Skeletal muscle cell (primary cell): ENCODE measurements around the gene MEGF10.

Experiments
- DNase-seq: peaks from one replicate; pipeline ENCODE4 v3.0.0-alpha.2; 2010; ENCODE audit warnings: low read depth
- H3K4me3 ChIP-seq: 2 replicates; pipeline ENCODE4 v1.5.1; 2011; ENCODE audit warnings: low read depth, mild to moderate bottlenecking, control low read depth, low read length, moderate library complexity

The MEGF10 gene

DNA sequence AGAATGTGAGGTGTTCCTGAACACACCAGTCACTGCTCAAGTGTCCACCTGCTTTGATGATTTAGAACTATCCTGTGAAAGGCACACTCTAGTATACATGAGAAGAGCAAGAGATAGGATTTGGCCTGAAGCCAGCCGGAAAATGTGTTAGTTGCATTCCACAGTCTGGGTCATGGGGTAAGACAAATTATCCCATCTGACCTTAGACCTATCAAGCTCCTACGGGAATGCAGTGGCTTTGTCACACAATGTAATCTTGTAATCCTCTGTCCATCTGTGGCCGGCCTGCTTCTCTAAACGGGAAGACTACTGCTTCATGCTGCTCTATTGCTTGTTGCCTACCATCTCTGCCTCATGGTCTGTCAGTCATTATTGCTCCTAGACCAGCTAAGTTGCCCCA is 134.4 kb downstream of the MEGF10 start:
- H3K4me3 ChIP-seq = no peak overlapping the region
- DNase-seq = no peak

DNA sequence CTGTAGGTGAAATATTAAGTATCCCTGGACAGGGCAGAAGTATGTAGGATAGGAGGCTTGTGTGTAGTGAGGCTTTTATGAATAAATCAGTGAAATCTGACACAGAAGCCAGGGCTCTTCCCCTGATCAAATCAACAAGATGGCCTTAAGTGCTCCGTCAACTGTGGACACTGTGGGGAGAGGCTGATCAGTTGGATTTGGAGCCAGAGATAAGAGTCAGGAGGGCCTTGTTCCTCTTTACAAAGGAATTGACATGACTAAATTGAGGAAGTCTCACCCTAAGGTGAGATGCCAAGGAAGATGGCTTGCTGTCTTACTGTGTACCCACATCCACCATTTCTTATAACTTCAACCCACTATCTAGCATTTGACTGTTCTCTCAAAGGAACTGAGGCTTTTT is 135.3 kb downstream of the MEGF10 start:
- no peak overlapping the region for H3K4me3 ChIP-seq
- DNase-seq = no peak

- DNase-seq = no peak
- H3K4me3 ChIP-seq = no peak overlapping the region
These were observed 136.1 kb downstream of the MEGF10 start for GRCh38 chr5:127426661-127427060.

DNA sequence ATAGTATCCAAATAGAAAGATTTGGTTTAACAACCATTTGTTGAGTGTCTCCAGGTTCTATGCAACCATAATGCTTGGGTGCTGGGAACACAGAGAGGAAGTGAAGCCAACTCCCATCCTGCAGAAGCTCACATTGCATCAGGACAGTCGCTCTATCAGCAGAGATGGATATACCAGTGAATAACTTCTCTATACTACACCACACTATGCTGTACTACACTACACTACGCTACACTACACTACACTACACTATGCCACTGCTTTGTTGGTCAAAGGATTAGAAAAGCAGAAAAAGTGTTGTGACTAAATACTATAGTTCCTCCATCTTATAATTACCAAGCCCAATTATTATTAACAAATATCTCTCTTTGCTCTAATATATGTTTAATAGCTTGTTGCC is 137.7 kb downstream of the MEGF10 start:
- no peak for DNase-seq
- no peak overlapping the region for H3K4me3 ChIP-seq

DNA sequence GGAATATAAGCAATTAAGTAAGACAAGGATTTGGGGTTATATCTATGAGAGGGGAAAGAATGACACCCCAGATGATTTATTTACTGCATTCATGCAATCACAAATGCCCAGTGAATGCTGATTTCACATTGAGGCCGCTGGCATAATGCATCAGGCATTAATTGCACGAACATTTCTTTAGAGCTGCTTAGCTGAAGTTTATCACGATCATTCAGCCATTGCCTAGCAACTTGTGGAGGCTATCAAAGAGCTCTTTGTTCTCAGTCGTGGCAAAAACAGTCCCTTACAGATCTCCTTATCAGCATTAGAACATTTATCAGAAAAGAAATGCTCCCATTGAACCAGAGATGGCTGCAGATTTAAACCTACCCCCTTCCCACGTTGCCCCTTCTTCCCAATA is 138.2 kb downstream of the MEGF10 start:
- H3K4me3 ChIP-seq = no peak overlapping the region
- no peak for DNase-seq

DNA sequence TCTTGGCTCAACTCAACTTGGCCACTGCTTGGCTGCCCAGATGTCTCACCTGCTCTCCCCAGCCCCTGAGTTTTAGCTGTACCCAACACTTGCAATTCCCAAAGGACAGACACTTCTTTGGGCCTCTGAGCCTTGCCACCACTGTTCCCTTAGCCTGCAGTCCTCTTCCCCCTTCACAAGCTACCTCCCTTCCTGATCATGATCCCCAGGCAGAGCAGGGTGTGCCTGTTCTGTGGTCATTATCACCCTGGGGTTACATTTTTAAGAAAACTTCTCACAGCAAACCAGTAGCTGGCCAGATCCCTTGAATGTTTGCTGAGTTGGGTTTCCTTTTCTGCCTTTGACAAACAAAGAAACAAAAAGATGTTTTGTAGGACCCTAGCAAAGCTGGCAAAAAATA is 139.3 kb downstream of the MEGF10 start:
- no peak overlapping the region for H3K4me3 ChIP-seq
- no peak for DNase-seq

- no peak for DNase-seq
- H3K4me3 ChIP-seq = no peak overlapping the region
These were observed 140.0 kb downstream of the MEGF10 start for GRCh38 chr5:127430627-127431026.

- no peak for DNase-seq
- H3K4me3 ChIP-seq = no peak overlapping the region
These were observed 141.5 kb downstream of the MEGF10 start for GRCh38 chr5:127431977-127432585.

DNA sequence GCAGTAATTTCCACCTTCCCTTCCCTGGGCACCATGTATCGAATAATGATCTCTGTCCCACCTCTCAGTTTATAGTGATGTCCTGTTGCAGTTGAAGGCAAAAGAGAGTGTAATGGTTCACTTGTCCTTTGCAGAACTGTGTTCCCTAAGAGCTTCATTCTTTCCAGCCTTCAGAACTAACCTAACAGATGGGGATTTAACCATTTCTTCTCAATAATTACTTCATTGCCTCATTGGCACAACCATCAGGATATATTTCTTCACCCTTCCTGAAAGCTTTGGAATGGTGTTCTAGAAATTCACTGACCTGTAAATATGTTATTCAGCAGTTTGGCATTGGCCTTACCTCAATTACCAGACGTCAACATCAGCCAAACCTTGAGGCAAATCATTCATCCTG is 142.9 kb downstream of the MEGF10 start:
- H3K4me3 ChIP-seq = no peak overlapping the region
- DNase-seq = no peak

DNA sequence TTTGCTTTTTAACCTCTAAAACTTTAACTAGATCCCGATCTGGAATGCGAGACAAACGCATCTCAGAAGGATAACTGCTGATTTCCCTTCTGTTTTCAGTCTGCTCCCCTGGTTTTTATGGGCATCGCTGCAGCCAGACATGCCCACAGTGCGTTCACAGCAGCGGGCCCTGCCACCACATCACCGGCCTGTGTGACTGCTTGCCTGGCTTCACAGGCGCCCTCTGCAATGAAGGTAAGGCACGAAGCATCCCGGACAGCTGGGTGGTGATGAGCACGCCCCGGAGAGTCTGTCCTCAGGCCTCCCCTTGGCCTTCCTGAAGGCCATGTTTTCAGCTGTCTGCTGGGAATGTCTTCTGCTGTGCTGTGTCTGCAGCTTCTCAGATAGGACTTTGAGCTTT is 144.0 kb downstream of the MEGF10 start:
- H3K4me3 ChIP-seq = no peak overlapping the region
- DNase-seq = no peak

DNA sequence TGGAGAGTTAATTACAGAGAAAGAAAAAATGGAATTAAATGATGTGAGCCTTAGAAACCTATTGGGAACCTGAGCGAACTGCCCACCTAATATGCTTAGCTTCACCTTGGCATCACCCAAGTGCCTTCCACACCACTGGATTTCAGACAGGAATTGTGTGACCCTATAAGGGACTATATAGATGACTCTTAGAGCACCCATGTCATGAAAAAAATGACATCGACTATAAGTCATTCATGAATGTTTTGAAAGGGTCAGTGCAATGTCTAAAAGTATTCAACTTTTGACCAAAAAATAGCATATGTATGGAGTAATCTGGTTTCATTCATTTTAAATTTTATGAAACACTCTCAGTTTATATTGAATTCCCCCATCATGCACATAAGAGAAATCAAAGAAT is 145.2 kb downstream of the MEGF10 start:
- DNase-seq = no peak
- H3K4me3 ChIP-seq = no peak overlapping the region

GRCh38 chr5:127439644-127440043 is 149.0 kb downstream of the MEGF10 start:
- DNase-seq = no peak
- no peak overlapping the region for H3K4me3 ChIP-seq

GRCh38 chr5:127440831-127441230 is 150.2 kb downstream of the MEGF10 start:
- peak; percentile 33 for DNase-seq

DNA sequence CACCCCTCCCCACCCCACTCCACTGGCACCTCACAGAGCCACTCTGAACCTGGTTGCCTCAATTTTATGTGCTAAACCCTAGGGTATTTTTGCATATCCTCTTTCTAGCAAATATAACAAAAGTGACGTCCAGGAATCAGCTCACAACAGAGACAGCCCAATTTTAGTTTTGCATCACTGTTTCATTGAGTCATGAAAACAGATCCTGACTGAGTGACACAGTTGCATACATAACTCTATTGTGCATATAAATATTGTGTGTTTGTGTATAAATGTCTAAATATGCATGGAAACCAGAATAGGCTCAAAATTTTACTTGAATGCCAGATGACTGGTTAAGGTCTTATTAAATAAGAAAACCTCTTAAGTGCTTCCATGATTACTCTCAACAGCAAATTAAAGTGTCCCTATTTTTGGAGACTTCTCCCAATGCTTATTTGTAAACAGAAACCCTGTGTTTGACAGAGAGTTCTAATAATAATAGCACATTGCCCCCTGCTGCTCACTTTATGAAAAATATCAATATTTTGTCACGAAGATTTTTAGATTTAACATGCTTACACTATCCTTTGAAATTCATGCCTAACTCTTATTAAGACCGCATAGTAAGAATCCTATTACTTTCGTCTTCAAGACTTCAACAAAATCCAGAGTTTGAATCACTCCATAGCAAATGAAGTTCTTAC is 151.3 kb downstream of the MEGF10 start:
- no peak for DNase-seq
- no peak overlapping the region for H3K4me3 ChIP-seq

More at GRCh38 chr5:127440831-127441230, 150.2 kb downstream of the MEGF10 start:
- no peak overlapping the region for H3K4me3 ChIP-seq

- no peak overlapping the region for H3K4me3 ChIP-seq
- DNase-seq = no peak
These were observed 153.6 kb downstream of the MEGF10 start for GRCh38 chr5:127444171-127444570.

DNA sequence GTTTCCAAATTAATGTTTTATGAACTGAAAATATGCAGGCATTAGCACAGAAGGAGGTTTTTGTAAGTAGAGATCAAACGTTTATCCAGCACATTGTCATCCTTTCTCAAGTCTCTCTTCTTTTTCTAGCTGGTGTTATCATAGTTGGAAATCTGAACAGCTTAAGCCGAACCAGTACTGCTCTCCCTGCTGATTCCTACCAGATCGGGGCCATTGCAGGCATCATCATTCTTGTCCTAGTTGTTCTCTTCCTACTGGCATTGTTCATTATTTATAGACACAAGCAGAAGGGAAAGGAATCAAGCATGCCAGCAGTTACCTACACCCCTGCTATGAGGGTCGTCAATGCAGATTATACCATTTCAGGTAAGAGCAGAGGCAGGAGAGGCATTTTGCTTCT is 154.7 kb downstream of the MEGF10 start:
- no peak overlapping the region for H3K4me3 ChIP-seq
- DNase-seq = no peak

DNA sequence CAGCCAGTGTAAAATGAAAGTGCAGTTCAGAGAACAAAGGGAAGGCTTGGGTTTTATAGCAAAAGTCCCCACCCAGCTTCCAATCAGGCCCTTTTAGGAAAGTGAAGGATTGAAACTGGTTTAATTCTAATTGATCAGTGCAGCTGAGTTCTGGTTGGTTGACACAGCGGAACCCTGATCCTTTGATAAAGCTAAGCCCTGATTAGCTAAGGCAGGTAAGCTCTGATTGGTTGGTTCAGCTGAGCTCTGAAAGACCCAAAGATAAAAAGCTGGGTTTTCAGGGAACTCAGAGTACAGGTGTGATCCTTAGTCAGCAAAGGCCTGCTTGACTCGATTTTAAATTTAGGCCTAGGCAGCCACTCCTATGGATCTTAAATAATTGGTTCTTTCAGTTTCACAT is 156.0 kb downstream of the MEGF10 start:
- DNase-seq = no peak

DNA sequence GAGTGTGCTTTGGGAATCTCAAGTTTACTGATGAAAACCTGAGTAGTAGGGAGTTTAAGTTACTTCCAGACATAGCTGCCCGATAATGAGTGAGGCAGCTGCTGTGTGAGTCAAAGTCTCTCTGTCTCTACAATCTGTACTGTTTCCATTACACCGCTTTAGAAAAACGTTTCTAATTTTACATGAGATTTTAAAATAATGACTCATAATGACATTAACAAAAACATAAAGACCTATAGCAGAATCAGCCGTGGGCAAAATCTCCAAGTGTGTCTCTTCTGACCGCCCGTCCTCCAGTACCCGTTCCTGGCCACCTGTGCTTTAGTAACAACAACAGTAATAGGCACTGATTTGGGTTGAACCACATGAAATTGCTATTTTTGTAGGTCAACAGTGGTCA is 157.2 kb downstream of the MEGF10 start:
- peak; percentile 41 for DNase-seq

More for the DNA sequence above, 156.0 kb downstream of the MEGF10 start:
- no peak overlapping the region for H3K4me3 ChIP-seq

GRCh38 chr5:127450046-127450445 is 159.4 kb downstream of the MEGF10 start:
- DNase-seq = no peak
- H3K4me3 ChIP-seq = no peak overlapping the region

More for the DNA sequence above, 157.2 kb downstream of the MEGF10 start:
- no peak overlapping the region for H3K4me3 ChIP-seq

DNA sequence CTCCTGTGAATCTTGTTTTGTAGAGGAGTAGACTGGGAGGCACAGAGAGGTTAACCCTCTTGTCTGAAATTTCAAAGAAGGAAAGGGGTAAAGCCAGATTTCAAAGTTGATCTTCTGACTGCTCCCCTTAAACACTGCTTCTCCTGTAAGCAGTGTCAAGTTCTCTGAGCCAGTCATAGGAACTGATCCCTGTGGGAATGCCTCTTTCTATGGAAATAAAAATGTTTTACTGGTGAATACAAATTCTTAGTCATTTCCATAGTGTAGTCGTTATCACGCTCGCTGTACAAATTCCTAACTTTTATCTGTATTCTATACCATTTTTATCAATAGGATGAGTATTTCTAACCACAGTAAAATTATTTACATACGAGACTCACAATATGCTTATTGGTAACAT is 160.5 kb downstream of the MEGF10 start:
- peak; percentile 5 for DNase-seq
- H3K4me3 ChIP-seq = no peak overlapping the region

- H3K4me3 ChIP-seq = no peak overlapping the region
- DNase-seq = no peak
These were observed 162.0 kb downstream of the MEGF10 start for GRCh38 chr5:127452626-127453025.
